ENCODE results near the gene PLAAT5. TPM values are rescaled to one million over a fixed set of nuclear protein-coding genes. Genes with fewer than 3 reads are reported as not detected.

PLAAT5 gene
- total RNA-seq, 1 experiment from 2014 or later = not detected

GRCh38 chr11:63510360-63511047 lies 19.5 kb upstream of the PLAAT5 start:
- Histone ChIP-seq H3K4me2 (ENCODE audit: low read length) (no peak overlapping the region), H3K79me2 (ENCODE audit: insufficient read depth, low read length) (no peaks in the 10 kb centered on the region), H3K27ac (ENCODE audit: low read depth, low read length) (no peak overlapping the region), H3K4me1 (ENCODE audit: control insufficient read depth in 1 of 2, insufficient read depth in 2 of 2, low read length in 2 of 2) (no peaks in the 10 kb centered on the region), H3K27me3 (ENCODE audit: insufficient read depth, low read length) (no peaks in the 10 kb centered on the region), H4K20me1 (ENCODE audit: insufficient read depth) (no peaks in the 10 kb centered on the region), H3K4me3 (replicated peaks in 1 of 2; ENCODE audit: low read depth in 1 of 2, low read length in 2 of 2) (no peak overlapping the region), H3K9me2 (ENCODE audit: insufficient read depth) (no peaks in the 10 kb centered on the region), H2AFZ (ENCODE audit: low read depth, low read length, poor library complexity, severe bottlenecking) (no peak overlapping the region), H3K9ac (ENCODE audit: low read length) (no peak overlapping the region), H3K9me3 (ENCODE audit: control insufficient read depth in 1 of 2, insufficient read depth in 1 of 2, low read depth in 1 of 2, low read length in 2 of 2) (no peaks in the 10 kb centered on the region), H3K36me3 (ENCODE audit: control insufficient read depth in 1 of 2, insufficient read depth in 2 of 2, low read length in 2 of 2) (no peaks in the 10 kb centered on the region)
- CTCF ChIA-PET = no interaction called here
- RAD21 ChIA-PET (ENCODE audit: low non-redundant PET in 1 of 2, low total read pairs in 2 of 2, uncharacterized antibody in 2 of 2, unreplicated experiment in 2 of 2) = no interaction called here
- DNase-seq (ENCODE audit: low read depth, low spot score) (no peak), ATAC-seq (no peak)
- intact Hi-C loops (cut with micrococcal nuclease) = no loop called here
- no peak for TF ChIP-seq ZFX (IDR thresholded peaks at IDR 0.05)
- no peak for TF ChIP-seq ZNF274 (IDR thresholded peaks at IDR 0.05; ENCODE audit: low read depth, low read length)
- no peak for TF ChIP-seq POLR2AphosphoS5 (IDR thresholded peaks at IDR 0.05; ENCODE audit: low read depth, low read length)
- TF ChIP-seq POLR2A (IDR thresholded peaks at IDR 0.05; ENCODE audit: borderline replicate concordance, extremely low read depth, insufficient read depth, insufficient read length) = no peak
- TF ChIP-seq YY1 (IDR thresholded peaks at IDR 0.05; ENCODE audit: extremely low read depth, insufficient replicate concordance, low read depth, low read length) = no peak
- no peak for TF ChIP-seq JUND (IDR thresholded peaks at IDR 0.05)
- no peak for TF ChIP-seq TCF7L2 (IDR thresholded peaks at IDR 0.05; ENCODE audit: borderline replicate concordance, extremely low read depth, insufficient read depth, insufficient read length)
- POLR2A ChIA-PET = no interaction called here
- no TSS peak for BruUV-seq (replicated peaks)

- no peak for DNase-seq (ENCODE audit: low read depth, low spot score)
- intact Hi-C loops (cut with micrococcal nuclease) = loop anchor here (10.0 kb wide), 1 partner anchor 1206 kb away; no protein-coding TSS in a partner anchor
- Histone ChIP-seq H3K4me3 (replicated peaks in 1 of 2; ENCODE audit: low read depth in 1 of 2, low read length in 2 of 2) (no peak overlapping the region), H3K9me2 (ENCODE audit: insufficient read depth) (no peaks in the 10 kb centered on the region), H3K36me3 (ENCODE audit: control insufficient read depth in 1 of 2, insufficient read depth in 2 of 2, low read length in 2 of 2) (no peaks in the 10 kb centered on the region), H3K4me1 (ENCODE audit: control insufficient read depth in 1 of 2, insufficient read depth in 2 of 2, low read length in 2 of 2) (no peaks in the 10 kb centered on the region), H4K20me1 (ENCODE audit: insufficient read depth) (no peaks in the 10 kb centered on the region), H3K9me3 (ENCODE audit: control insufficient read depth in 1 of 2, insufficient read depth in 1 of 2, low read depth in 1 of 2, low read length in 2 of 2) (no peaks in the 10 kb centered on the region), H3K9ac (ENCODE audit: low read length) (no peak overlapping the region), H3K27ac (ENCODE audit: low read depth, low read length) (no peak overlapping the region), H2AFZ (ENCODE audit: low read depth, low read length, poor library complexity, severe bottlenecking) (no peak overlapping the region), H3K4me2 (ENCODE audit: low read length) (no peak overlapping the region), H3K27me3 (ENCODE audit: insufficient read depth, low read length) (no peaks in the 10 kb centered on the region), H3K79me2 (ENCODE audit: insufficient read depth, low read length) (no peaks in the 10 kb centered on the region)
- no TSS peak for BruUV-seq (replicated peaks)
- ATAC-seq = no peak
- ChIA-PET POLR2A (no interaction called here), RAD21 (ENCODE audit: low non-redundant PET in 1 of 2, low total read pairs in 2 of 2, uncharacterized antibody in 2 of 2, unreplicated experiment in 2 of 2) (interaction anchor here in 1 of 2 experiments (1.0 kb wide), 1 partner anchor 29 kb away, joined by 3 read pairs; no protein-coding TSS in a partner anchor), CTCF (interaction anchor here (1.7 to 2.2 kb wide), 2 partner anchors 27 to 30 kb away, joined by 5 to 16 read pairs; no protein-coding TSS in a partner anchor)
- no peak for TF ChIP-seq EZH2 (IDR thresholded peaks at IDR 0.05)
- TF ChIP-seq RAD21 (IDR thresholded peaks at IDR 0.05; ENCODE audit: low read depth) = no peak
- no peak for TF ChIP-seq REST (IDR thresholded peaks at IDR 0.05; ENCODE audit: low read depth)
- no peak for TF ChIP-seq ZBTB33 (IDR thresholded peaks at IDR 0.05; ENCODE audit: extremely low read depth, insufficient replicate concordance, low read length)
Measured at GRCh38 chr11:63508745-63509144, 17.8 kb upstream of the PLAAT5 start.

Data from HCT116 (cell line).